ENCODE measurements around the gene ATF6.

ATF6 gene

GRCh38 chr1:161887730-161888287, 121.7 kb downstream of the ATF6 start:
- DNase-seq (ENCODE audit: low spot score), result no peak

DNA sequence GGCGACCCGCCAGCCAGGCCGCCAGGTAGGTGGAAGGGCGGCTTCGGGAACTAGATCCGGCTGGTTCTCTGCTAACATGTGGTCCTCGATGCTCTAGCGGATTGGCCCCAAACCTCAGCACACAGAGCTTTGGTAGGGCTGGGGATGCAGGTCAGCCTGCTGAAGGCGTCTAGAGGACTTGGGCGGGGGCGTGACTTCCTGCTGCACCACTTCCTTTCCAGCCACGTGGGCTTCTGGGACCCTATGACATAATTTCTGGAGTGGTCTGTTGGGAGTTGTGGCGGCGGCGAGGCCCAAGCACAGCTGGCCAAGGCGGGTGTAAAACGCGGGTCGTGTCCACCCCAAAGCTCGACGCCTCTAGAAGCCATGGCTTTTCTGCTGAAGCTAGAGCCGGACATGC, 124.5 kb downstream of the ATF6 start:
- no peak for DNase-seq (ENCODE audit: low spot score)

DNA sequence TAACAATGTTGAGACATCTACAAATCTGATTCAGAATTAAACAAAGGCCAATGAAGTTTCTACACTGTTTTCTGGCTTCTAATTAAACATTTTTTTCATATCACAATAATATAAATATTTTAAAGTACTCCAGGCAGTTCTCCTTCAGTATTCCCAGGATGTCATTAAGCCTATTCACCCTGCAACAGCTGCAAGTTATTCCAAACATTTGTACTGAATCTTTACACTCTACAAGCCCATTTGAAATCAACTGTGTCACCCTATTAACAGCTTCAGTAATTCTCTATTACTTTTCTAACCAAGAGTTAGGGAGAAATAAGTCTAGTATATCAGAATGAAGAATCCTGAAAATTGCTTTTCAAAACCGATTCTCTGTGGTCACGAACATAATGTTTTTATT, 133.0 kb downstream of the ATF6 start:
- no peak for DNase-seq (ENCODE audit: low spot score)

- no peak for DNase-seq (ENCODE audit: low spot score)
Measured at GRCh38 chr1:161900160-161900559, 134.0 kb downstream of the ATF6 start.

- no peak for DNase-seq (ENCODE audit: low spot score)
Measured at GRCh38 chr1:161902182-161902581, 136.1 kb downstream of the ATF6 start.

- peak; percentile 36 for DNase-seq (ENCODE audit: low spot score)
Measured at GRCh38 chr1:161905269-161905884, 139.3 kb downstream of the ATF6 start.

DNA sequence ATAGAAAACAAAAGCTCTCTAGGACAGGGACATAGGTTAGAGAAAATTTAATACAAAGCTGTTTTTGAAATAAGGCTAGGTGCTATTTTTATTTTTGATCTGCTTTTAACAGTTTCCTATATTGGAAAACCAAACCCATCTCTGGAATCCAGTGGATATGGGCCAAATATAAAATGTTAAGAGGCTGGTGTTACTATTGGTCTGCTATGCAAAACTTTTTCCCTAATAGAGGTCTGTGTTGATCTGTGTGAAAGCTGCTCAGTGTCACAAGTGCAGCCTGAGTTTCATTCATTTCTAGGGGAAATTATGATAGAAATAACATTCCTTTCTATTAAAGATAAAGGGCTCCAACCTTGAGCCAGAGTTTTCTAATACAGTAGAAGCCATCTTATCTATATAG, 141.1 kb downstream of the ATF6 start:
- no peak for DNase-seq (ENCODE audit: low spot score)

DNA sequence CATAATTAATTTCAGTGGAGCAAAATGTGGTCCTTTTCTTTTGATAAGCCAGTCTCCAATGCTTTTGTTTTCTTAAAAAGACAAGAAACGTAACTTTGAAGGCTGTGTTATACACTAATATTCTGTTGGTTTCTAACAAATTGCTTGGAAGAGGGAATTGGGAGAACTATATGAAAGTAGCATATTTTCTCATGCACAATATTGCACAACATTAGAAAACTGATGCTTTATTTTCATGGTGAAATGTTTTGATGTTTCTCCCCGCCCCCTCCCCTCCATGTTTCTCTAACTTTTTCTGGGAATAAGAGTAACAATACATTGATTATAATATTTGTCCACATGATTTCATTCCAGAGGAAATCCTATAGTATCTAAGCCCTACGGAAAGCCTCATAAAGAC, 142.1 kb downstream of the ATF6 start:
- no peak for DNase-seq (ENCODE audit: low spot score)

DNA sequence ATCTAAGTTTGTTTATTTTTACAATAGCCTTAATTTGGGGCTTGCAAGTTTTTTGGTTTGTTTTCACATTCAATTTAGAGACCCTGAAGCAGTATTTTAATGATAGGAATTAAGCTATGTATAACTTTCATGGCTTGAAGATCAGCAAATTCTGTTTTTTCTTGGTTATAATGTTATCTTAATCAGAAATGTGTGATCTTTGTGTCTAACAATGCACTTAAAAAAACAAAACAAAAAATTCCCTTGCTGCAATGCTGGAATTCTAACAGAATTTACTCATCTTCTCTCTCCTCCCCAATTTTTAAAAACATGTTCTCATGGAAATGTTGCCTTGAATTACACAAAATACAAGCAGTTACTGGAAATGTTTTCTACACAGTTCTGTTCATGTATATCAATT, 144.5 kb downstream of the ATF6 start:
- no peak for DNase-seq (ENCODE audit: low spot score)

- no peak for DNase-seq (ENCODE audit: low spot score)
Measured at GRCh38 chr1:161913482-161914140, 147.5 kb downstream of the ATF6 start.

DNA sequence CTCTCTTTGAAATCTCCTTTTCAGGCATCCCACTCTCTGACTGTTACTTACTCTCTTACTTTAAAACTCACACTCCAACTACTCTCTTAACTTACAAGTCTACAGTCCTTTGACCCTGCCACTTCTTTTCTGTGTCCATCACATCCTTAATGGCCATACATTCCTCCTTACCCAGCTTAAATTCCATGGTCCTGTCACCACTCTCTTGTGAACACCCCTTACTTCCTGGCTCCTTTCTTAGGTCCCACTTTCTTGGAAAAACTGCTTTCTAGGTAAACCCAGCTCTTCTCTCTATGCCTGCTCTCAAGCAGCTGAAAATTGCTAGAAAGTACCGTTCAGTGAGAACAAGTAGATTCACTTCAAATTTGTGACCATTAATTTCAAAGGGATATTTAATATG, 148.5 kb downstream of the ATF6 start:
- DNase-seq (ENCODE audit: low spot score), result no peak

DNA sequence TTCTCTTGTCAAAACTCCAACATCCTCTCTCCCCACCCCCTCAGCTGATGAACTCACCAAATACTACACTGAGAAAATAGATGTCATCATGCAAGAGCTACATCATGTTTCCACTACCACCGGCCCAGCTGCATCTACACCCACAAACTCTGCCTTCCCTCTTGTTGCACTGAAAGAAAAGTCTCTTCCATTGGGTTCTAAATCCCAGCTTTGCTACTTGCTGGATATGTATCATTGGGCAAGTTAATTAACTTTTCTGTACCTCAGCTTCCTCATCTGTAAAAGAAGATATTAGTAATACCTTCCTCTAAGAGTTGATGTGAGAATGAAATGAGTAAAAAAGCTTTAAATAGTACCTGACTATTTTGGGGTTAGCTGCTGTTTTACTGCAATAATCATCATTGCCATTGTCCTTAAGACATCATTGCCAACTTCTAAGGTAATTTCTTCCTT, 149.0 kb downstream of the ATF6 start:
- no peak for DNase-seq (ENCODE audit: low spot score)

GRCh38 chr1:161915978-161916377, 149.9 kb downstream of the ATF6 start:
- no peak for DNase-seq (ENCODE audit: low spot score)

GRCh38 chr1:161919229-161919628, 153.1 kb downstream of the ATF6 start:
- DNase-seq (ENCODE audit: low spot score), result no peak

DNA sequence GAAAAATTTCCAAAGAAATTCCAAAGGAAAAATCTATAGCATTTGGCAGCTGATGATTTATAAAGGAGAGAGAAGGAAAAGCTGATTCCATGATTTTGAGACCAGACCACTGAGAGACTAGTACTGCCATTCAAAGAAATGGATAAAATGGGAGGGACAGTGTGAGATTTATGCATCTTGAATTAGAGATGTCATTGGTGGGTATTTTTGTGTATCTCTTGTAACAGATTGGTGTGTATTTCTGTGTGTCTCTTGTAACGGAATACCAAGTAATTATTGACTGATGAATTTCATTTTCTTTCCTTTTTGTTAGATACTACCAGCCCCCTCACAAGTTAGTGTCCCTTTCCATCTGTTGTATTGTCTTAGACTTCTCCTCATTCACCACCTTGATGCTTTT, 155.4 kb downstream of the ATF6 start:
- no peak for DNase-seq (ENCODE audit: low spot score)

DNA sequence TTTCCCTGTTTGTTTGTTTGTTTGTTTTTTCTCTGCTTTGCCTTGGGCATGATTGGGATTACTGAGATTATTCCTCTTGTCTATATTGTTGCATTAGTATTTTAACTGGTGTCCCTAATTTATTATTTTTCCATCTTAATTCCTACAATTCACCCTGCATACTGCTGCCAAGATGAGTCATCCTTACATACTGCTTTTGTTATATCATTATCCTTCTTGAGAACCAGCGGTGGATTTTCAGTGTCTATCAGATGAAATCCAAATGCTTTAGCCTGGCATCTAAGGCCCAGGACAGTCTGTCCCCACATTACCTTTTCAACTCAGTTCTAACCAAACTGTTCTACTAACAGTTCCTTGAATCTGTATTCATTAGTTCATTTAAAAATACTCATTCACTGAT, 155.9 kb downstream of the ATF6 start:
- DNase-seq (ENCODE audit: low spot score), result no peak

DNA sequence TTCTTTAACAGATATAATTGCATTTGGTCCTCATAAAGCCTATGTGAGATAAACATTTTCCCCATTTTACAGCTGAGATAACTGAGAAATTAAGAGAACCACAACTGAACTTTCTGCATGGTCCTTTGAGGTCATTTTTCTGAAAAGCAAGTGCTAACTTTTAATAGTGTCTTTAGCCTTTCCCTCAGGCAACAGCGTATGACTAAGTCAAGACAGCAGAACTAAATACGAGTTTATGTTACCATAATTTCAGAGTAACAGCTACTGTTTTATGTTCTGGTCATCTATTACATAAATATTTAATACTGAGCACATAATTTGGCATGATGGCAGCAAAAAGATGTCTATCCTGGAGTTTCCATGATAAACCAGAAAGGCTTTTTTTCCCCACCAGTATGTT, 161.9 kb downstream of the ATF6 start:
- DNase-seq (ENCODE audit: low spot score), result no peak

- no peak for DNase-seq (ENCODE audit: low spot score)
Measured at GRCh38 chr1:161929137-161929536, 163.0 kb downstream of the ATF6 start.

DNA sequence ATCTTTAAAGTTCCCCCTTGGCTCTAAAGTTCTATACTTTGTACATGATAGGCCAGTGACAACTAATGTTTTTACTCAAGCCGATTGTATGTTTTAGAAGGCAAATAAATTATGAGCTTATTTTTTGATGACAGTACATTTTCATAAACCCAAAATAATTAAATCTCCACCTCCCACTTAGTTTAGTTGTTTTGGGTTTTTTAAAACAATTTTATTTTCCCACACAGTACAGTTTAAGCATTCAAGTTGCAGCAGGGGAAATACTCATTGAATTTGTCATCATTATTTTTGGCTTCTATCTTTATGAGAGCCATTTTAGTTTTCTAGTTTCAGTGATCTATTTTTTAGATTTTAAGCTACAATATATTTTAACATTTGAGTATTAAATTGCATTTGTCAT, 163.9 kb downstream of the ATF6 start:
- no peak for DNase-seq (ENCODE audit: low spot score)

DNA sequence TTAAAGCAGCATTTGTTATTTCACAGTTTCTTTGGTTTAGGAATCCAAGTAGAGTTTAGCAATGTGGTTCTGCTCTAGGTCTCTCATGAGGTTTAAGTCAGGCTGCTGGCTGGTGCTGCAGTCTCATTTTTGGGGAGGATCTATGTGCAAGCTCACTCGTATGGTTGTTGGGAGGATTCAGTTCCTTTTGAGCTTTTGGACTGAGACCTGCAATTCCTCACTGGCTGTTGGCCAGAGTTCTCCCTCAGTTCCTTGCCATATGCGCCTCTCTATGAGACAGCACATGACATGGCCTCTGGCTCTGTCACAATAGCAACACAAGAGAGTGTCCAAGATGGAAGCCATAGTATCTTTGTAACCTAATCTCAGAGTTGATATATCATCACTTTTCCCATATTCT, 166.5 kb downstream of the ATF6 start:
- no peak for DNase-seq (ENCODE audit: low spot score)

DNA sequence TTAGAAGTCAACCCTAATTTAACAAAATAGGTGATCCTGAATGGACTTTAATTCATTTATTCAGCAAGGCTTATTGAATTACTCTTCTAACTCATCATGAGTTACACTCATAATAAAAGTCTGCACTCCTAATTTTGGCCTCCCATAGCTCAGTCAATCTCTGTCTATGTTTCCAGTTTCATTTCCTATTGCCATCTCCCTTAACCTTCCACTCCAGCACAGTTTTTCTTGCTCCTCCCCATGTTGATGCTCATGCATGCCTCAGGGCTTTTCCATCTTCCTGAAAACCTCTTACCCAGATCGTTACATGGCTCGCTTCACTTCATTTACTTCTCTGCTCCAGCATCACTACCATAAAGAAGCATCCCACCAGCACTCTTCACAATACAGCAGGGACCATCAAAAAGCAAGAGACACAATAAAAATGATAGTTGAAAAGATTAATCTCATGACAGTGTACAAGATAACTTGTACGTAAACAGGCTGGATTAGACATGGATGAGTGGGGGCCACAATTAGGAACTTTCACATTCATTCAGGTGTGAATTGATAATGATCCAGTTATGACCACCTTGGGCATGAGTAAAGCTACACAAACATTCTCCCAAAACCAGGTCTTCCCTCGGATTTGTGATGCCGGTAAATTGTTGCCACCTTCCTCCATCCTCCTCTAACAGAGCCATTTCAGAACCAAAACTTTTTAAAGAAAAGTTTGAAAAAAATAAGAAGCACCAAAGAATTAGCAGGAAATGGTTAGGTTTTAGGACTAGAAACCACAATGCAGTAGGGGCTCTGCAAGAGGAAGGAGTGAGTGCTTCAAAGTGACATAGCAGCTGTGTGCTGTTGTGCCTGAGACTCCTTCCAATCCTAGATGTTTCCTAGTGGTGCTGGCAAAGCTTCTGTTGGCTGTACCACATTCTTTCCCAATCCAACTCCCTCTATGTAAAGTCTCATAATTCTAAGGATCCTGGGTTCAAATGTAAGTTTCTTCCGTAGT, 167.8 kb downstream of the ATF6 start:
- DNase-seq (ENCODE audit: low spot score), result no peak

GRCh38 chr1:161935264-161935663, 169.1 kb downstream of the ATF6 start:
- DNase-seq (ENCODE audit: low spot score), result no peak

GRCh38 chr1:161936786-161937185, 170.7 kb downstream of the ATF6 start:
- DNase-seq (ENCODE audit: low spot score), result no peak

Measured in kidney capillary endothelial cell (primary cell).